ENCODE measurements around the gene NKD2.

NKD2 gene

GRCh38 chr5:1086137-1086536, 77.5 kb downstream of the NKD2 start:
- Histone ChIP-seq H3K79me2 (ENCODE audit: low read length) (no peaks in the 10 kb centered on the region), H3K36me3 (replicated peaks; ENCODE audit: insufficient read depth, low read length) (no peaks in the 10 kb centered on the region), H3K9ac (ENCODE audit: low read length) (no peak overlapping the region), H2AFZ (ENCODE audit: low read length) (no peak overlapping the region), H3K27me3 (replicated peaks; ENCODE audit: insufficient read depth, low read length) (no peaks in the 10 kb centered on the region), H3K9me2 (replicated peaks; ENCODE audit: insufficient read depth, low read length) (no peaks in the 10 kb centered on the region), H3K4me2 (ENCODE audit: low read depth, low read length) (no peak overlapping the region), H3K9me3 (replicated peaks; ENCODE audit: insufficient read depth, low read length) (no peaks in the 10 kb centered on the region), H3K4me1 (ENCODE audit: low read length) (no peaks in the 10 kb centered on the region), H3K4me3 (ENCODE audit: low read length) (no peak overlapping the region), H3K27ac (ENCODE audit: low read length) (no peak overlapping the region), H3F3A (ENCODE audit: insufficient read depth, low read length) (no peaks in the 10 kb centered on the region), H4K20me1 (ENCODE audit: insufficient read depth, low read length) (no peaks in the 10 kb centered on the region)
- TF ChIP-seq CTCF (IDR thresholded peaks at IDR 0.05; ENCODE audit: low read length) (no peak), EZH2 (optimal IDR thresholded peaks at IDR 0.05; ENCODE audit: low read depth, low read length) (no peak), EZH2phosphoT487 (IDR thresholded peaks at IDR 0.05; ENCODE audit: low read length) (no peak)
- DNase-seq: no peak

- no peaks in the 10 kb centered on the region for H3K27me3 ChIP-seq (replicated peaks; ENCODE audit: insufficient read depth, low read length)
- no peaks in the 10 kb centered on the region for H3K9me2 ChIP-seq (replicated peaks; ENCODE audit: insufficient read depth, low read length)
- no peak overlapping the region for H3K27ac ChIP-seq (ENCODE audit: low read length)
- no peaks in the 10 kb centered on the region for H3K36me3 ChIP-seq (replicated peaks; ENCODE audit: insufficient read depth, low read length)
- DNase-seq: no peak
- no peaks in the 10 kb centered on the region for H4K20me1 ChIP-seq (ENCODE audit: insufficient read depth, low read length)
- H3K4me3 ChIP-seq (ENCODE audit: low read length): no peak overlapping the region
- H3K79me2 ChIP-seq (ENCODE audit: low read length): no peaks in the 10 kb centered on the region
- no peak overlapping the region for H3K9ac ChIP-seq (ENCODE audit: low read length)
- H3K9me3 ChIP-seq (replicated peaks; ENCODE audit: insufficient read depth, low read length): no peaks in the 10 kb centered on the region
- no peak overlapping the region for H3K4me2 ChIP-seq (ENCODE audit: low read depth, low read length)
- no peaks in the 10 kb centered on the region for H3K4me1 ChIP-seq (ENCODE audit: low read length)
- no peak overlapping the region for H2AFZ ChIP-seq (ENCODE audit: low read length)
- H3F3A ChIP-seq (ENCODE audit: insufficient read depth, low read length): no peaks in the 10 kb centered on the region
- TF ChIP-seq CTCF (IDR thresholded peaks at IDR 0.05; ENCODE audit: low read length): no peak
- no peak for TF ChIP-seq EZH2 (optimal IDR thresholded peaks at IDR 0.05; ENCODE audit: low read depth, low read length)
- TF ChIP-seq EZH2phosphoT487 (IDR thresholded peaks at IDR 0.05; ENCODE audit: low read length): no peak
Observed at GRCh38 chr5:1086871-1087270, 78.3 kb downstream of the NKD2 start.

GRCh38 chr5:1087428-1087827, 78.8 kb downstream of the NKD2 start:
- H3K36me3 ChIP-seq (replicated peaks; ENCODE audit: insufficient read depth, low read length): no peaks in the 10 kb centered on the region
- H3K9me3 ChIP-seq (replicated peaks; ENCODE audit: insufficient read depth, low read length): no peaks in the 10 kb centered on the region
- H4K20me1 ChIP-seq (ENCODE audit: insufficient read depth, low read length): no peaks in the 10 kb centered on the region
- no peaks in the 10 kb centered on the region for H3K27me3 ChIP-seq (replicated peaks; ENCODE audit: insufficient read depth, low read length)
- no peak for DNase-seq
- H3K4me3 ChIP-seq (ENCODE audit: low read length): no peak overlapping the region
- H3F3A ChIP-seq (ENCODE audit: insufficient read depth, low read length): no peaks in the 10 kb centered on the region
- no peak overlapping the region for H3K9ac ChIP-seq (ENCODE audit: low read length)
- no peaks in the 10 kb centered on the region for H3K9me2 ChIP-seq (replicated peaks; ENCODE audit: insufficient read depth, low read length)
- H3K4me1 ChIP-seq (ENCODE audit: low read length): no peaks in the 10 kb centered on the region
- H3K4me2 ChIP-seq (ENCODE audit: low read depth, low read length): no peak overlapping the region
- H3K27ac ChIP-seq (ENCODE audit: low read length): no peak overlapping the region
- TF ChIP-seq CTCF (IDR thresholded peaks at IDR 0.05; ENCODE audit: low read length) (no peak), EZH2 (optimal IDR thresholded peaks at IDR 0.05; ENCODE audit: low read depth, low read length) (no peak), EZH2phosphoT487 (IDR thresholded peaks at IDR 0.05; ENCODE audit: low read length) (no peak)
- no peak overlapping the region for H2AFZ ChIP-seq (ENCODE audit: low read length)
- no peaks in the 10 kb centered on the region for H3K79me2 ChIP-seq (ENCODE audit: low read length)

Data from MM.1S (cell line).